ENCODE data around the gene ARFGAP3.
"Not testable (repeated sequence)": the region's sequence is repeated elsewhere in the genome, so short reads cannot be mapped to it uniquely, and the experiment has no call there.

Gene ARFGAP3

GRCh38 chr22:42800451-42801251 is 56.4 kb downstream of the ARFGAP3 start:
- DNase-seq (ENCODE audit: low read depth, low spot score) = no peak
- H3K27ac ChIP-seq = no peak overlapping the region

- no peak overlapping the region for H3K27ac ChIP-seq
- no peak for DNase-seq (ENCODE audit: low read depth, low spot score)
These were observed 57.3 kb downstream of the ARFGAP3 start for GRCh38 chr22:42799461-42800405.

- H3K27ac ChIP-seq = no peak overlapping the region
- no peak for DNase-seq (ENCODE audit: low read depth, low spot score)
These were observed 58.0 kb downstream of the ARFGAP3 start for GRCh38 chr22:42799061-42799460.

- no peak for DNase-seq (ENCODE audit: low read depth, low spot score)
These were observed 60.1 kb downstream of the ARFGAP3 start for GRCh38 chr22:42797011-42797410.

GRCh38 chr22:42796081-42796480 is 61.0 kb downstream of the ARFGAP3 start:
- no peak overlapping the region for H3K27ac ChIP-seq
- DNase-seq (ENCODE audit: low read depth, low spot score) = no peak

More at GRCh38 chr22:42797011-42797410, 60.1 kb downstream of the ARFGAP3 start:
- H3K27ac ChIP-seq = no peak overlapping the region

GRCh38 chr22:42794551-42795510 is 62.2 kb downstream of the ARFGAP3 start:
- H3K27ac ChIP-seq = no peak overlapping the region
- no peak for DNase-seq (ENCODE audit: low read depth, low spot score)

GRCh38 chr22:42793848-42794405 is 63.1 kb downstream of the ARFGAP3 start:
- no peak for DNase-seq (ENCODE audit: low read depth, low spot score)
- no peak overlapping the region for H3K27ac ChIP-seq

GRCh38 chr22:42792909-42793847 is 63.9 kb downstream of the ARFGAP3 start:
- H3K27ac ChIP-seq = no peak overlapping the region
- no peak for DNase-seq (ENCODE audit: low read depth, low spot score)

GRCh38 chr22:42792453-42792908 is 64.6 kb downstream of the ARFGAP3 start:
- H3K27ac ChIP-seq = no peak overlapping the region
- DNase-seq (ENCODE audit: low read depth, low spot score) = no peak

GRCh38 chr22:42791721-42792452 is 65.2 kb downstream of the ARFGAP3 start:
- H3K27ac ChIP-seq = no peak overlapping the region
- no peak for DNase-seq (ENCODE audit: low read depth, low spot score)

GRCh38 chr22:42788466-42788865 is 68.6 kb downstream of the ARFGAP3 start:
- H3K27ac ChIP-seq = no peak overlapping the region

GRCh38 chr22:42788021-42788420 is 69.1 kb downstream of the ARFGAP3 start:
- H3K27ac ChIP-seq = no peak overlapping the region
- DNase-seq (ENCODE audit: low read depth, low spot score) = no peak

More at GRCh38 chr22:42788466-42788865, 68.6 kb downstream of the ARFGAP3 start:
- DNase-seq (ENCODE audit: low read depth, low spot score) = no peak

- H3K27ac ChIP-seq = no peak overlapping the region
- DNase-seq (ENCODE audit: low read depth, low spot score) = no peak
These were observed 69.7 kb downstream of the ARFGAP3 start for GRCh38 chr22:42787357-42787736.

- DNase-seq (ENCODE audit: low read depth, low spot score) = no peak
- no peak overlapping the region for H3K27ac ChIP-seq
These were observed 70.3 kb downstream of the ARFGAP3 start for GRCh38 chr22:42786606-42787356.

- H3K27ac ChIP-seq = no peak overlapping the region
- DNase-seq (ENCODE audit: low read depth, low spot score) = no peak
These were observed 71.2 kb downstream of the ARFGAP3 start for GRCh38 chr22:42785706-42786499.

GRCh38 chr22:42782306-42782705 is 74.8 kb downstream of the ARFGAP3 start:
- not testable (repeated sequence) for H3K27ac ChIP-seq

More at GRCh38 chr22:42782306-42782705, 74.8 kb downstream of the ARFGAP3 start:
- DNase-seq (ENCODE audit: low read depth, low spot score) = not testable (repeated sequence)

Data from epithelial cell of prostate (primary cell).